Thyroid gland (tissue), 4 donors: ENCODE results near the gene BDH1.

ENCODE experiments used
- CTCF ChIP-seq, 6 experiments: fragments of 200-600 bp in 3 of 6; fragments of 450-650 bp in 3 of 6; sonication (generic) in 3 of 6; IDR thresholded peaks; one replicate each; pipeline ENCODE4 v1.5.1; 2016 to 2019; ENCODE audit warnings: antibody characterized with exemption in 6 of 6, mild to moderate bottlenecking in 2 of 6, inconsistent platforms in 1 of 6, moderate library complexity in 1 of 6
- POLR2A ChIP-seq, 2 donors: fragments of 450-650 bp; IDR thresholded peaks; one replicate each; pipeline ENCODE4 v1.6.1; 2017; ENCODE audit warnings: antibody characterized with exemption in 2 of 2, mild to moderate bottlenecking in 2 of 2, moderate library complexity in 1 of 2

GRCh38 chr3:197592361-197593045, 36.7 kb upstream of the BDH1 start:
- TF ChIP-seq POLR2A (IDR thresholded peaks at IDR 0.05) (no peak), CTCF (IDR thresholded peaks at IDR 0.05) (no peak)
